ENCODE measurements around the gene CLTA. TPM values are rescaled to one million over a fixed set of nuclear protein-coding genes. Genes with fewer than 3 reads are reported as not detected.

CLTA gene
- total RNA-seq, 4 donors from 2014 or later = 165 to 247 (median 223) TPM

- no peak for TF ChIP-seq EP300 (IDR thresholded peaks at IDR 0.05)
- no peak for TF ChIP-seq POLR2A (IDR thresholded peaks at IDR 0.05)
- TF ChIP-seq CTCF (IDR thresholded peaks at IDR 0.05) = no peak
- no peaks in the 10 kb centered on the region for H3K27me3 ChIP-seq
- H3K27ac ChIP-seq = no peak overlapping the region
- no peak for DNase-seq (ENCODE audit: low spot score in 2 of 2)
- H3K36me3 ChIP-seq = no peaks in the 10 kb centered on the region
- no peaks in the 10 kb centered on the region for H3K9me3 ChIP-seq
- H3K4me1 ChIP-seq = peaks cover 0 to 16% (median 12%) of the 10 kb centered on the region in 4 donors
- H3K4me3 ChIP-seq = no peak overlapping the region
Observed at GRCh38 chr9:36187414-36187813, 3.3 kb upstream of the CLTA start.

DNA sequence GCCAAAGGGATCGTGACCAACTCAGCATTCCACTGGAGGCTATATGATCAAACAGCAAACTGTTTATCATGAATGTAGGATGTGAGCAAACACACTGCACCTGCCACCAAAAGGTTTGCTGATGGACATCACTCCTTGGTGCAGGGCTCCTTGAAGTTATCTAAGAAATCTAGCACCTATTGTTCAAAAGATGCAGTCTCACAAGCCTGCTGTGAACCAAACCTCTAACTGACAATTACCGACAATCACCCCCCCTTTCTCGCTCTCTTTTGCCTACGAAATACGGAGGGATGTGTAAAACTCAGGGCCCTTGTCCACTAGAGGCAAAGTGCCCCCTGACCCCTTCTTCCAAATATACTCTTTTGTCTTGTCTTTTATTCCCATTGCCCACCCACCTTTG is 2.5 kb upstream of the CLTA start:
- 87 to 89% methylated on average over 5 of the region's 5 CpGs for WGBS, 2 donors
- Histone ChIP-seq H3K36me3 (no peaks in the 10 kb centered on the region), H3K27ac (no peak overlapping the region), H3K9me3 (no peaks in the 10 kb centered on the region), H3K27me3 (no peaks in the 10 kb centered on the region), H3K4me1 (peaks cover 0 to 24% (median 20%) of the 10 kb centered on the region in 4 donors), H3K4me3 (no peak overlapping the region)
- no peak for TF ChIP-seq POLR2A (IDR thresholded peaks at IDR 0.05)
- TF ChIP-seq CTCF (IDR thresholded peaks at IDR 0.05) = no peak
- no peak for TF ChIP-seq EP300 (IDR thresholded peaks at IDR 0.05)
- no peak for DNase-seq (ENCODE audit: low spot score in 2 of 2)

- H3K4me3 ChIP-seq = peak overlapping the region; percentile 55 to 89 (median 68)
- no peaks in the 10 kb centered on the region for H3K27me3 ChIP-seq
- WGBS, 2 donors = 10 to 12% methylated on average over 9 of the region's 9 CpGs
- DNase-seq (ENCODE audit: low spot score in 2 of 2) = no peak
- peaks cover 0 to 42% (median 26%) of the 10 kb centered on the region in 4 donors for H3K4me1 ChIP-seq
- H3K36me3 ChIP-seq = no peaks in the 10 kb centered on the region
- H3K27ac ChIP-seq = peak overlapping the region; percentile 83 to 96 (median 90)
- TF ChIP-seq POLR2A (IDR thresholded peaks at IDR 0.05) = no peak
- H3K9me3 ChIP-seq = no peaks in the 10 kb centered on the region
Observed at GRCh38 chr9:36189976-36190375, 745 bp upstream of the CLTA start.

GRCh38 chr9:36191290-36191645 is 547 bp downstream of the CLTA start:
- peaks cover 0 to 49% (median 26%) of the 10 kb centered on the region in 4 donors for H3K4me1 ChIP-seq
- H3K27me3 ChIP-seq = no peaks in the 10 kb centered on the region
- peak in 1 of 2 donors; percentile 17 for DNase-seq (ENCODE audit: low spot score in 2 of 2)
- 0 to 1% methylated on average over 14 to 18 of the region's 18 CpGs for WGBS, 2 donors
- no peaks in the 10 kb centered on the region for H3K36me3 ChIP-seq
- peak overlapping the region; percentile 58 to 97 (median 83) for H3K4me3 ChIP-seq
- H3K27ac ChIP-seq = peak overlapping the region; percentile 83 to 96 (median 90)
- no peaks in the 10 kb centered on the region for H3K9me3 ChIP-seq
- TF ChIP-seq EP300 (IDR thresholded peaks at IDR 0.05) (no peak), POLR2A (IDR thresholded peaks at IDR 0.05) (no peak), CTCF (IDR thresholded peaks at IDR 0.05) (no peak)

DNA sequence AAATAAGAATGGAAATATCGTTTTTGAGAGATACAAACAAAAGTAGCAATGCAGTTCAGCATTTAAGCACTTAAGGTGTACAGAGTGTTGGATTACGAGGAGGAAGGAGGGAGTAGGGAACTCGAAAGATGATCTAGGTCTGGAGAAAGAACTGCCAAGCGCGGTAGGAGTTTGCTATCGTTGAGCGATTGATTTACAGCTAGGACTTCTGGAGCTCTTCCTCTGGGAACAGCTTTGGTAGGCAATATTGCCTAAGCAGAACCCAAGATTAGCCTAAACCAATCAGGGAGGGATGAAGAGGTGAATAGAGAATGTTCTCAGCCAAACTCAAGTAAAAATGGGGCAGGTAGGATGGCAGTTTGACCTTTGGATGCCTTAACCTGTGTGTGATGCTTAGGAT is 965 bp downstream of the CLTA start:
- WGBS, 2 donors = 1% methylated on average over 7 of the region's 7 CpGs

More for the DNA sequence above, 965 bp downstream of the CLTA start:
- H3K4me3 ChIP-seq = peak overlapping the region; percentile 58 to 97 (median 83)
- TF ChIP-seq POLR2A (IDR thresholded peaks at IDR 0.05) = no peak
- TF ChIP-seq CTCF (IDR thresholded peaks at IDR 0.05) = no peak
- TF ChIP-seq EP300 (IDR thresholded peaks at IDR 0.05) = no peak
- H3K36me3 ChIP-seq = no peaks in the 10 kb centered on the region
- no peak for DNase-seq (ENCODE audit: low spot score in 2 of 2)
- no peaks in the 10 kb centered on the region for H3K9me3 ChIP-seq
- H3K4me1 ChIP-seq = peaks cover 0 to 49% (median 26%) of the 10 kb centered on the region in 4 donors
- no peaks in the 10 kb centered on the region for H3K27me3 ChIP-seq
- H3K27ac ChIP-seq = peak overlapping the region in 3 of 4 donors; percentile 90 to 96 (median 90)
